Cardiac septum (tissue), 1 donor: ENCODE data around the gene PEX1. TPM values are rescaled to one million over a fixed set of nuclear protein-coding genes. Genes with fewer than 3 reads are reported as not detected.
"Not testable (repeated sequence)": the region's sequence is repeated elsewhere in the genome, so short reads cannot be mapped to it uniquely, and the experiment has no call there.

ENCODE experiments used
- DNase-seq: peaks from one replicate; pipeline ENCODE4 v3.0.0-alpha.2; 2020; ENCODE audit warnings: low spot score
- intact Hi-C: fragments of 100-400 bp; cut with DNase I; formaldehyde crosslinking; loops from one replicate; pipeline ENCODE4 v1.14.0; 2022
- long read RNA-seq: library from polyadenylated mRNA; unstranded; transcript quantifications from one replicate; pipeline ENCODE4 v2.0.0, GENCODE V29; 2021
- total RNA-seq: library from RNA; stranded (reverse); fragmentation: NEBNext Ultra II Directional; extraction: Animal tissue kit (Norgen Biotek cat#: 25700); gene quantifications from one replicate; pipeline ENCODE4 v1.2.1, GENCODE V29; 2021
- donor health status: DM: no; HTN: no; CAD: no.

Gene PEX1
- total RNA-seq = 13.9 TPM
- long read RNA-seq, full-length matches to known transcripts = 13 of 22 reads
- long read RNA-seq, partial matches to known transcripts = 5 of 22 reads
- long read RNA-seq, other reads (novel, unspliced or antisense) = 4 of 22 reads

- intact Hi-C loops = loop anchor here (1.0 kb wide), 1 partner anchor 62 kb away; the partner anchor contains the start of gene FAM133B
These were observed at the start of gene PEX1, which contains the start of gene RBM48 for GRCh38 chr7:92528188-92528957. Gene PEX1 (minus strand): TSS chr7:92528520. CDS start chr7:92528435, 85 bp downstream. Gene RBM48 (plus strand): TSS chr7:92528795. CDS start chr7:92528814, 19 bp downstream.

GRCh38 chr7:92576296-92576695 lies 48.0 kb upstream of the PEX1 start:
- intact Hi-C loops = no loop called here
- no peak for DNase-seq

More at GRCh38 chr7:92528188-92528957, at the start of gene PEX1, which contains the start of gene RBM48:
- peak; percentile 98 for DNase-seq

- no peak for DNase-seq
- intact Hi-C loops = no loop called here
These were observed 40.8 kb upstream of the PEX1 start for GRCh38 chr7:92569137-92569536.

- intact Hi-C loops = no loop called here
- no peak for DNase-seq
These were observed 39.1 kb upstream of the PEX1 start for GRCh38 chr7:92567460-92567859.

- DNase-seq = no peak
- intact Hi-C loops = no loop called here
These were observed 35.0 kb upstream of the PEX1 start for GRCh38 chr7:92563345-92563744.

GRCh38 chr7:92560602-92561001 lies 32.3 kb upstream of the PEX1 start:
- no peak for DNase-seq
- intact Hi-C loops = no loop called here

DNA sequence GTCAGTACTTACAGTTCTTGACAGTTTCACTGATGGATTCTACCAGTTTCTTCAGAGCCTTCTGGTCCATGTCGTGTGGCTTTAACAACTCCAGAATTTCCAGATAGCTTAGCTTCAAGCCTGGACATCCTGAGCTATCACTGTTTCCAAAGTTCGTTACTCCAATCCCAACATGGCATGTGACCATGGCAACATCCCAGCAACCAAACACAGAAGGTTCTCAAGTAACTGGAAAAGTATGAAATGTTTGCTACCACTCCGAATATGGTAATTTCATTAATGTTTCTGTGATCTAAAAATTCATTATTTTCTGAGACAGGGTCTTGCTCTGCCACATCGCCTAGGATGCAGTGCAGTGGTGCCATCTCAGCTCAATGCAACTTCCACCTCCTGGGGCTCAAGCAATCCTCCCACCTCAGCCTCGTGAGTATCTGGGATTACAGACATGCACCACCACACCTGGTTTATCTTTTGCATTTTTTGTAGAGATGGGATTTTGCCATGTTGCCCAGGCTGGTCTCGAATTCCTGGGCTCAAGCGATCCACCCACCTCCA lies 29.6 kb upstream of the PEX1 start:
- intact Hi-C loops = no loop called here
- no peak for DNase-seq

GRCh38 chr7:92557249-92557648 lies 28.9 kb upstream of the PEX1 start:
- DNase-seq = no peak
- intact Hi-C loops = no loop called here

DNA sequence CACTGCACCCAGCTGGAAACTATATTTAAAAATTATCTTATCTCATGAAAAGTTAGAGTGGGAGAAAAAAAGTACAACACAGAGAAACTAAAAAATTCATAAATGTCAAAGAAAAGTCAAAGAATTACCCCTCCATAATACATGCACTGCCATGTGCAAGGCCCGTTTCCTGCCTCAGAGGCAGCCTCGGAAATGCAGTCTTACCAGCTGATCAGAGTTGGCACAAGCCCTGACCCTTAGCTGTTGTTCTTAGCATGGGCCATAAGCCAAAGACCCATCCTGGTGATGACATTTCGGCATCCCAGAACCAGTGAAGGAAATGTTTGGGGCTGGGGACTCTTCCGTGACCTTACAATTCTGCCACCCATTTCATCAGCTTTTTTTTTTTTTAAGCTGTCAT lies 21.9 kb upstream of the PEX1 start:
- no peak for DNase-seq
- intact Hi-C loops = no loop called here

- intact Hi-C loops = no loop called here
- DNase-seq = no peak
These were observed 19.3 kb upstream of the PEX1 start for GRCh38 chr7:92547579-92547978.

DNA sequence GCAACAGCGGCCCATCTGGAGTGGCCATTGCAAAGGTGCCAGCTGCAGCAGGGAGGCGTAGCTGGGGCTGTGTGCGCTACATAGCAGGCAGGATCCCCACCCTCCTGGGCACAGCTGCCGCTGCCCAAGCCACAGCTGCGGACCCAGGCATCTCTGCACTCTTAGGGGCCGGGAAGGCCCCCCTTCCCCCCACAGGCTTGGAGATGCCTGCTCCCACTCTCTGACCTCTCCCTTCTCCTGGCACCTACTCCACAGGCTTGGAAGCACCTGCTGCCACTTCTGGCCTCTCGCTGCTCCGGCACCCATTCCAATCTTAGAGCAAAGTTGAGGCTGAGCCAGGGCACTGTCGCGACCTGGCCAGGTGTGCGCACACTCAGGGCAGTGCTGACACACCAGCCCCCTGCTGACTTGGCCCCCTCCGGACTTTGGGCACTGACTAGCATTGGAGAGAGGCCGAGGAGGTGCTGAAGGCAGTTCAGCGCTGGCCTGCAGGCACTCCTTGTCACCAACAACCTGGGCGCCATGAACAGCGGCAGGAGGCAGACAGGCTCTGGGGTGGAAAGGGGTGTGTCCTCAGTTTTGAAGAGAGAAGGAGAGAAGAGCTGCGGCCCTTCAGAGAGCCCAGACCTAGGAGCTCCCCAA lies 18.7 kb upstream of the PEX1 start:
- intact Hi-C loops = no loop called here
- DNase-seq = no peak

GRCh38 chr7:92545116-92545515 lies 16.8 kb upstream of the PEX1 start:
- DNase-seq, intact Hi-C loops: not testable (repeated sequence)

DNA sequence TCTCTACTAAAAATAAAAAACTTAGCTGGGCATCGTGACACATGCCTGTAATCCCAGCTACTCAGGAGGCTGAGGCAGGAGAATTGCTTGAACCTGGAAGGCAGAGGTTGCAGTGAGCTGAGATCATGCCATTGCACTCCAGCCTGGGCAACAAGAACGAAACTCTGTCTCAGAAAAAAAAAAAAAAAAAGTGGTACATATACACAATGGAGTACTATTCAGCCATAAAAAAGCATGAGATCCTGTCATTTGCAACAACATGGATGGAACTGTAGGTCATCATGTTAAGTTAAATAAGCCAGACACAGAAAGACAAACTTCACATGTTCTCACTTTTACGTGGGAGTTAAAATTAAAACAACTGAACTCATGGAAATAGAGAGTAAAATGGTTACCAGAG lies 15.2 kb upstream of the PEX1 start:
- DNase-seq, intact Hi-C loops: not testable (repeated sequence)

- intact Hi-C loops = no loop called here
- no peak for DNase-seq
These were observed 6.3 kb upstream of the PEX1 start for GRCh38 chr7:92534572-92534971.

DNA sequence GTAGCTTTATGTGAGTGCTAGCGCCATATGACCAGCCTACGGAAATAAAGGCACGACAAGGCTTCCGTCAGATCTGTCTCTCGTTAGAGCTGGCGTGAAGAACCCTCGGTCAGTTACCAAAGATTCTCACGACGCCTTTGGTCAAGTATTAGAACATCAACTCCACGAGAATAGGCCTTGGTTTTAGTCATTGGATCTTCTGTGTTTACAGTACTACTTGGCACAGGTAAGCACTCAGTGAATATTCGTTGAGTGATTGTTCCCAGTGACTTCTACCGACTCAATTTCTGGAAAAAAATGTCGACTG lies 591 bp upstream of the PEX1 start:
- intact Hi-C loops = loop anchor here (1.0 kb wide), 1 partner anchor 61 kb away; the partner anchor contains the start of gene FAM133B

DNA sequence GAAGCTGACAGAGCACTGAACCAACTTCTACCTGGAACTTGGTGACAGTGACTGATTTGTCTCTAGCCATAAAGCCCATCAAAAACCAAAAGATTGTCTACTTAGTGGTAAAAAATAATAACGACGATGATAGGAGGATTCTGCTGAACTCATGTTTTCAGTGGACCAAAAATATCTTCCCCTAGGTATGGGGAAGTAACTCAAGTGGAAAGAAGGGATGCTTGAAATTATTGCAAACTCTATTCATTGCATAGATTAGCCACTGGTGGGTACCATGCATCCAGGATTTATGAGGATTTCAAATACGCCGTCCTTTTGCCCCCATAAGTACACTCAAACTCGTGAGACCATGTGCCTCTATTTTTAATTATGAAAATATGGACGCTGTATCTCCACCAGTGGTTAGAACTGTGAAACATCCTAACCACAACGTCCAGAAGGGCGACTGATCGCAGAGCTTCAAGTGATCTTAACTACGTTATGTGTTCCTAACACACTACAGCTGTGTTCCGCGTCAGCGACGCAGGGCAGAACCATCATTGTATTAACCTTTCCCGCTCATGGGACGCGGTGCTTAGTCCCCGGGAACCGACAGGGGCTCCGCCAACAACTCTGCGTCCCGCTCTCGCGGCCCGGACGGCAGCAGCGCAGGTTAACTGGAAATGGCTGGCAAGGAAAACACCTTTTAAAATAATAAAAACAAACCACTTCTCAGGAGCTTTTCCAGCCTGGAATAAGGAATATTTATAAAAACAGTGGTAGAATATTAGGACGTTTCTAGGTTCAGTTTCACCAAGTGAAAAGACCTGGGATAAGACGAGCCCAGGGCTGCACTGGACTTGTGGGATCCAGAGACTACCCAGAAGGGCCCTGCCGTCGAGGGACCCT lies 776 bp downstream of the PEX1 start:
- intact Hi-C loops = loop anchor here (1.0 kb wide), 1 partner anchor 63 kb away; the partner anchor contains the start of gene FAM133B
- no peak for DNase-seq

More for the DNA sequence above, 591 bp upstream of the PEX1 start:
- DNase-seq = no peak

DNA sequence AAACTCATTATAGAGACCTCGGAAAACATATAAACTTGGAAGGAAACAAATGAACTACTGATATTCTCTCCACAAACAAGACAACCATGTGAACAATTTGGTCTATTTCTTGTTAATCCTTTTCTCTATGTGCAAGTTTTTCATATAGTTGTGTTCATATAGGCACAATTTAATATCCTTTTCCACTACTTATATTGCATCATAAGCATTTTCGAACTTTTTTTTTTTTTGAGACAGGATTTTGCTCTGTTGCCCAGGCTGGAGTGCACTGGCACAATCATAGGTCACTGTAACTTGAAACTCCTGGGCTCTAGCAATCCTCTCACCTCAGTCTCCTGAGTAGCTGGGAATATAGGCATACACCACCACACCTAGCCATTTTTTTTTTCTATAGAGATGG lies 5.2 kb downstream of the PEX1 start:
- intact Hi-C loops = no loop called here
- no peak for DNase-seq

GRCh38 chr7:92520024-92520423 lies 8.3 kb downstream of the PEX1 start:
- intact Hi-C loops = no loop called here

GRCh38 chr7:92517631-92518030 lies 10.7 kb downstream of the PEX1 start:
- DNase-seq = no peak
- intact Hi-C loops = no loop called here

More at GRCh38 chr7:92520024-92520423, 8.3 kb downstream of the PEX1 start:
- no peak for DNase-seq
